BJ (cell line): Measurements from ENCODE around the gene LTB. TPM values are rescaled to one million over a fixed set of nuclear protein-coding genes. Genes with fewer than 3 reads are reported as not detected.

Experiments
- CTCF ChIA-PET: fragments of 350-600 bp; formaldehyde crosslinking; extraction: SDS; loops from one replicate; lab custom pipeline; 2021; ENCODE audit warnings: antibody characterized with exemption, inconsistent platforms; lab: Yijun Ruan, JAX
- POLR2A ChIA-PET: fragments of 300-600 bp; sonication (Branson Sonifier 250); formaldehyde crosslinking; extraction: SDS; loops from one replicate; lab custom pipeline; 2021; ENCODE audit warnings: antibody characterized with exemption; lab: Charles Lee
- DNase-seq: peaks from one replicate; pipeline ENCODE4 v3.0.0-alpha.2; 2011; ENCODE audit warnings: low read depth
- H3K27me3 ChIP-seq: 2 replicates; pipeline ENCODE4 v1.6.0; 2011; ENCODE audit warnings: low read length; ENCODE audit not compliant: control insufficient read depth, insufficient read depth
- H3K36me3 ChIP-seq: 2 replicates; pipeline ENCODE4 v1.5.1; 2011; ENCODE audit warnings: low read length; ENCODE audit not compliant: control insufficient read depth, insufficient read depth
- H3K4me3 ChIP-seq: 2 replicates; pipeline ENCODE4 v1.5.1; 2011; ENCODE audit warnings: low read depth, mild to moderate bottlenecking, control low read depth, low read length
- polyA plus RNA-seq: library from polyadenylated mRNA; depleted of rRNA; stranded (reverse); fragments of >200 nt; gene quantifications from 2 replicates; pipeline ENCODE4 v1.2.3, GENCODE V29; 2011
- TF ChIP-seq, protein P1 (sequence below): IDR thresholded peaks from 2 replicates; pipeline ENCODE4 v1.5.1; 2011; ENCODE audit warnings: low read depth, mild to moderate bottlenecking, control low read depth, inconsistent platforms, low read length, moderate library complexity; ENCODE audit not compliant: insufficient read depth

Gene LTB
- polyA plus RNA-seq, 1 experiment, result not detected

DNA sequence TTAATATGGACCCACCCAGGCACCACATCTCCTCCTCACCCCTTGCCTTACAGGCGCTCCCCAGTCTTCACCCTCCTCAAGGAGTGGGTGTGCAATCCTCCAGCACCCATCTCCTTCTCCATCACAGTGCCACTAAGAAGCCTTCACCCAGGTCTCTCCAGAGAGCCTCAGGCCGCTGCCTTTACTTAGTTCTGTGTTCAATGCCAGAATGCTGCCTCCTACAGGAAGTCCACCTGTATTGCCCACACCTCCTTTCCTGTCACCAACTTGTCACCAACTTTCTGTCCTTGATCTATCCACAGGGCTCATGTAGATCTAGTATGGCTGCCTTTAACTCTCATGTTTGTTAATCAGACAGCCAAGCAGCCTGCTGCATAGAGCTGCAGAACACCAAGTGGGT is 3.3 kb upstream of the LTB start:
- TF ChIP-seq, protein P1, sequence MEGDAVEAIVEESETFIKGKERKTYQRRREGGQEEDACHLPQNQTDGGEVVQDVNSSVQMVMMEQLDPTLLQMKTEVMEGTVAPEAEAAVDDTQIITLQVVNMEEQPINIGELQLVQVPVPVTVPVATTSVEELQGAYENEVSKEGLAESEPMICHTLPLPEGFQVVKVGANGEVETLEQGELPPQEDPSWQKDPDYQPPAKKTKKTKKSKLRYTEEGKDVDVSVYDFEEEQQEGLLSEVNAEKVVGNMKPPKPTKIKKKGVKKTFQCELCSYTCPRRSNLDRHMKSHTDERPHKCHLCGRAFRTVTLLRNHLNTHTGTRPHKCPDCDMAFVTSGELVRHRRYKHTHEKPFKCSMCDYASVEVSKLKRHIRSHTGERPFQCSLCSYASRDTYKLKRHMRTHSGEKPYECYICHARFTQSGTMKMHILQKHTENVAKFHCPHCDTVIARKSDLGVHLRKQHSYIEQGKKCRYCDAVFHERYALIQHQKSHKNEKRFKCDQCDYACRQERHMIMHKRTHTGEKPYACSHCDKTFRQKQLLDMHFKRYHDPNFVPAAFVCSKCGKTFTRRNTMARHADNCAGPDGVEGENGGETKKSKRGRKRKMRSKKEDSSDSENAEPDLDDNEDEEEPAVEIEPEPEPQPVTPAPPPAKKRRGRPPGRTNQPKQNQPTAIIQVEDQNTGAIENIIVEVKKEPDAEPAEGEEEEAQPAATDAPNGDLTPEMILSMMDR, result peak; percentile 26; the same call in 1 of the 2 replicates
- Histone ChIP-seq H3K36me3 (no peaks in the 10 kb centered on the region), H3K4me3 (no peak overlapping the region), H3K27me3 (no peaks in the 10 kb centered on the region)
- CTCF ChIA-PET, result interaction anchor here (0.9 to 15.5 kb wide), 5 partner anchors 9 to 37 kb away, joined by 3 to 182 read pairs (median 5); partner anchors contain the start of genes ATP6V1G2, NCR3 and NFKBIL1
- POLR2A ChIA-PET, result no interaction called here
- no peak for DNase-seq

- POLR2A ChIA-PET, result no interaction called here
- Histone ChIP-seq H3K4me3 (peak overlapping the region; percentile 75), H3K36me3 (no peaks in the 10 kb centered on the region), H3K27me3 (no peaks in the 10 kb centered on the region)
- TF ChIP-seq, protein P1, result no peak
- DNase-seq, result no peak
- CTCF ChIA-PET, result interaction anchor here (0.5 to 15.5 kb wide), 17 partner anchors 8 to 189 kb away, joined by 3 to 182 read pairs (median 5); partner anchors contain the start of genes ATP6V1G2, DDX39B, LTA and NCR3
Observed at GRCh38 chr6:31581434-31582229, 592 bp downstream of the LTB start.

- ChIA-PET POLR2A (interaction anchor here (0.6 kb wide), 1 partner anchor 331 kb away, joined by 5 read pairs; no protein-coding TSS in a partner anchor), CTCF (interaction anchor here (0.8 to 15.5 kb wide), 22 partner anchors 9 to 88 kb away, joined by 3 to 182 read pairs (median 4); partner anchors contain the start of genes ATP6V1G2, DDX39B, LTA and NCR3)
- no peaks in the 10 kb centered on the region for H3K27me3 ChIP-seq
- H3K4me3 ChIP-seq, result peak overlapping the region; percentile 75
- TF ChIP-seq, protein P1, result peak; percentile 88
- DNase-seq, result no peak
- no peaks in the 10 kb centered on the region for H3K36me3 ChIP-seq
Observed at GRCh38 chr6:31580807-31581433, 1.3 kb downstream of the LTB start.

- ChIA-PET POLR2A (interaction anchor here (0.6 kb wide), 1 partner anchor 331 kb away, joined by 5 read pairs; no protein-coding TSS in a partner anchor), CTCF (interaction anchor here (0.8 to 15.5 kb wide), 18 partner anchors 9 to 88 kb away, joined by 3 to 182 read pairs (median 4); partner anchors contain the start of genes ATP6V1G2, DDX39B, LTA and NCR3)
- no peak for DNase-seq
- Histone ChIP-seq H3K36me3 (no peaks in the 10 kb centered on the region), H3K27me3 (no peaks in the 10 kb centered on the region), H3K4me3 (peak overlapping the region; percentile 75)
- TF ChIP-seq, protein P1, result no peak
Observed at GRCh38 chr6:31580438-31580740, 1.8 kb downstream of the LTB start.
